Cerebellar cortex (tissue), 1 donor: ENCODE measurements around the gene GREM2.

Source experiments
- DNase-seq: peaks from one replicate; pipeline ENCODE4 v3.0.0-alpha.2; 2015; ENCODE audit warnings: low spot score

Gene GREM2

DNA sequence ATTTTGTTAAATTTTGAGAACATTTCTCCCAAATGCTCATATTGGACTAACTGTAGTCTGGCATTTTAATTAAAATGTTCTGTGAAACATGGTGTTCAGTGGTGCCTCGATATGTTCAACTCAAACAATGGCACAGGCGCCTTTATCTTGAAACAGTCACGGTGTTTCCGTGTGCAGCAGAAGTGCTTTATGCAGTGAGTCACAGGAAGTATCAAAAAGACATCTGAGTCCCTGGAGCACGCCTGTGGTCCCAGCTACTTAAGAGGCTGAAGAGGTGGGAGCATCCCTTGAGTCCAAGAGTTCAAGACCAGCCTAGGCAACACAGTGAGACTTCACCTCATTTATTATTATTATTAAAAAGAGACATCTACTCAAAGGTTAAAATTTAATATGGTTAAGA is 52.2 kb downstream of the GREM2 start:
- DNase-seq, result no peak

GRCh38 chr1:240555524-240555923 is 56.4 kb downstream of the GREM2 start:
- no peak for DNase-seq

GRCh38 chr1:240553351-240553750 is 58.6 kb downstream of the GREM2 start:
- no peak for DNase-seq

GRCh38 chr1:240539769-240540414 is 72.1 kb downstream of the GREM2 start:
- DNase-seq, result no peak

DNA sequence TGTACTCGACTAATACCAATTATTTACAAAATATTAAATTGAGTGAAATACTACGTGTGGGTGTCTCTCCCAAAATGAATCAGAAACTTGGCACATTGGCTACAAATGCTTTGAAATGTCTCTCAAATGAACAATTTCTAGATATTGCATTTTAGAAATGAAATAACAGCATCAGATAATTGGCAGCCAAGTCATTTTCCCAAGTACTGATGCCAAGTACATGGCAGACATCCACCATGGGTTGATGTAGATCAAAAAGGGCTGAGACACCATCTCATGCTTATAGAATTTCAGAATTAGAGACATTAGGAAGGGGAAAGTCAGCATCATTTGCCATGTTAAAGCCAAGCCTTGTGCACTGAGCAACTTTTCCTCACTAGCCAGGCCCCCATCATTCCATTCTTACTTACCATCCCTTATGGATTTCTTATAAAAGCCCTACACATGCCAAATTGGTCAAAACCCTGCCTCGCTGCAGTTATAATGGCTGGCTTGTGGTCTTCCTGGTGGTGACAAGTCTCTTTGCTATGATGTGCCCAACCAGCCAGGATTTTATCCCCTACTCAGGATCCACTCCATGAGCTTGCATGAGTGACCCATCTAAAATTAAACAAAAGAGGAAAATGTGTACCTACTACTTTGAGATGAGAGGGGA is 73.1 kb downstream of the GREM2 start:
- no peak for DNase-seq

DNA sequence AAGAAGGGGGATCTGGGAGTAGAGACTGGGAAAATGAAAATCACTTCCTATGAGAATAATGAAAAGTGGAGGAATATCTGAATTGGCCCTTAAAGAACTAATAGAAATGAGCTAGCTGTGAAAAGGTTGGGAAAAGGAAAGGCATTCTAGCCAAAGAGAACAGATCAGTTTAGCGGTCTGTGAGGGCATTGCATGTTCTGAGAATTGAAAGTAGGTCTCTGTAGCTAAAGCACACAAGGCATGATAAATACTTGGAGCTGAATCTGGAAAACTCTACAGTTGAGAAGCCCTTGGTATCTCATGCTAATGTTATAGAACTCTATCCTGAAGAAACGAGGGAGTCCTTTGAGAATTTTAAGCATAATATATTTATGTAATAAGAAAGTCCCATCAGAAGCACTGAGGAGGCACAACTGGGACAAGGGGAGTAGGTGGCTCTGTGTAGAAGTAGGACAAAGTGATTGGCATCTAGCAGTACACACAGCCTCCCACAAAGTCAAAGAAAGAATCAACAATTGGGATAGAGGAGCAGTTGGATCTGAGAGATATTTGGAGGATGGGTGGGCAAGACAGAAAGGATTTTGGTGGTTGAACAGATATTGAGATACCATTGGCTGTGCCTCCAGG is 78.7 kb downstream of the GREM2 start:
- no peak for DNase-seq

DNA sequence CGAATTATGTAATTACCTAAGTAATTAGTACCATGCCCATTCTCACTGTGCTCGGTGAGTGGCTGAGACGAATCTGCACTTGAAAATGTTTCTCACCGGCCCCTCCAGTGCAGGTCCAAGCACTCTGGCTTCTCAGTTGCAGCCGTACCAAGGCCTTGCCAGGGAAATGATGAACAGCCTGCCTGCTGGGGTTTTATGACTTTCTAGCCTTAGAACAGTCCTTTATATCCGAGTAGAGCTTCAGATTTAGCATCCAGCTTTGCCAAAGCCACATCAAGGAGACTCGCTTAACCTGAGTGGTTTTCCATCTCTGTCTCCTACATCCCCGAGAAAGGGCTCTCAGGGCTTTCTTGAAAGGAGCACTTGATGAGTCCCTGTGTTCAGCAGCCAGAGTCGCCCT is 83.4 kb downstream of the GREM2 start:
- no peak for DNase-seq

GRCh38 chr1:240527086-240527485 is 84.9 kb downstream of the GREM2 start:
- no peak for DNase-seq

DNA sequence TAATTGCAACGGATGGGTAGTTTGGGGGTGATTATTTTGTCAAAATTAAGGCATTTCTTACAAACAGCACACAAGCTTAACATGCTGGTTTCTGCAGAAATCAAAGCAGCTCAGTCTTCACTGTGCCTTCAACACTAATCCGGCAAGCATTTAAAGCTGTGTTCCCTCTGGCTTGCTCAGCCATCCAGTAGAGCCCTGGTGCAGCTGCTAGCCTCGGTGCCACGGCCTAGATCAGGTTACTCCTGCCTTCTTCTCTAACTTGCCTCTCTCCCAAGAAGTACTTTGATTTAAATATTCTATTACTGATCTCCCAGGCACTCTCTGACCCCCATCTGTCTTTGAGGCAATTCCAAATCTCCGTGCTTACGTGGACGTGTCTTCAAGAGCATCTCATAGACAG is 85.6 kb downstream of the GREM2 start:
- DNase-seq, result no peak

GRCh38 chr1:240524356-240525069 is 87.4 kb downstream of the GREM2 start:
- DNase-seq, result no peak

DNA sequence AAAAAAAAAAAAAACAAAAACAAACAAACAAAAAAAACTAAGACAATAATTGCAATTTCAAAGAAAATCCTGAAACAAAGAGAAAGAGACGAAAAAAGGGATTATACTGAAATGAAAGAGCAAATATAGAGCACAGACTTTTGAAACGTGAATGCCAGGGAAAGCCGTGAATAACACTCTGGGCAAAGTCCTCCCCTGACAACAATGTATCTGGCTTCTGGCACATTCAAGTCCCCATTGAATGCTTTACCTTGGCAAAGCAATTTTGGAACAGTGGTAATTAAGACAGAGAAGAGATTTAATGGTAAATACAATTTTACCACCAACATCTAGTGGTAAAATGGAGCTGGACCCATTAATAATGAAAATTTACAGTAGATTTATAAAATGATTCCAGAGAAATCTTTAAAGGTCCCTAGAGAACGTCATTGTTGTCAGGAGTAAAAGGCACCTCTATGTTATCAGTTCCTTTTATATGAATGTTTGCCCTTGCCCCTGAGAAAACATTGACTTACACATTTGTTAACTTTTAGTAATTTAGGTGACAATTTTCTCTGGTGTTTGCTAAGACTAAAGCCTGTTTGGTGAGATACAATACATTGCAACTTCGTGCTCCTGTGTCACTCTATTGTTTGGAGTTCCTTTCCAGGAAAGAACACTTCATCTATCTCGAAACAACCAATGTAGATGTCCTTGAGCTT is 89.7 kb downstream of the GREM2 start:
- no peak for DNase-seq

GRCh38 chr1:240517891-240518290 is 94.1 kb downstream of the GREM2 start:
- DNase-seq, result no peak

DNA sequence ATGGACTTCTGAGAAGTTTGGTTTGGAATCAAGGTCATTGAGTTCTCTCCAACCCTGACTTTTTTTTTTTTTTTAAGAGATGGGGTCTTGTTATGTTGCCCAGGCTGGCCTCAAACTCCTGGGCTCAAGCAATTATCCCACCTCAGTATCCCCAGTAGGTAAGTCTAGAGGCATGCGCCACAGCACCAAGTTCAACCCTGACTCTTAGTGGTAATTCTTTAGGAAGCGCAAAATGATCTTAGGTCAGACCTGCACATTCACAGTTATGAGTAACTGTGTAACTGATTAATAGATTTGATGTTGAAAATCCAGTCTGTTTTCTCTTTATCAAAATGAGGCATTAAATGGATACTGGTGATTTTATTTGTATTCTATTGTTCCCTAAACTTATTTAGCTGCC is 95.9 kb downstream of the GREM2 start:
- DNase-seq, result no peak

- no peak for DNase-seq
Observed at GRCh38 chr1:240515505-240515904, 96.5 kb downstream of the GREM2 start.

- no peak for DNase-seq
Observed at GRCh38 chr1:240511789-240512188, 100.2 kb downstream of the GREM2 start.

DNA sequence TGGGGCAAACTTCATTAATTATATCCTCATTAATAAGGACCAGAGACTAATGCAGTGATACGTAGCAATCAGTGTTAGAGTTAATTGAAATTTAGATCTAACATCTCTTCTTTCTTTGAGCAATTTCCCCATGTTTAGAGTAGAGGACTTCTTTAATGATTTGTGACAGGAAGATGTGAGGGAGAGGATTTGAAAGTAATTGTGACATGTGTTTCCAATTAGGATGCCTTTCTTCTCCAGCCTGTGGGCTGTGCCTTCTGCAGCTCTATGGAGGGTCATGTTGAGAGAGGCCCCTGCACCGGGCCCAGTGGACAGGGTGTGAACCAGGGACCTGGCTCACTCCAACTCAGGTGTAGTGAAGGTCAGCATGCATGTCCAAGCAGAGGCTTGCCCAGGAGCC is 103.0 kb downstream of the GREM2 start:
- DNase-seq, result no peak

- no peak for DNase-seq
Observed at GRCh38 chr1:240508201-240508600, 103.8 kb downstream of the GREM2 start.

DNA sequence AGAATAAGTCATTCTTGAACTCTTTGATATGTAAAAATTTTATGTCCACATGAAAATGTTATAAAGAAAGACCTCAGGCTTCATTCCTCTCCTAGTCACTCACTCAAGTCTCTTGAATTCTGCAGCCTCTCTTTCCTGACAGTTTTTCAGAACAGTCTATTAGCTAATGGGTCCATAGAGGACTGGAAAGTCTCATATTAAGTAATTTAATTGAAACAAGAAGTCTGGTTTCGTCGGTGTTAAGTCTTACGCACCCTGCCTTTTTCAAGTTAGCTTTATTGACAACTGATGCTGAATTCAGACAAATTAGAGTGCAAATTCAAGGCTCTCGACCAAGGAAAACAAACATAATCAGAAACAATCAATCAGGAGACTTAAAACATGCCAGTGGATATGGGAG is 105.8 kb downstream of the GREM2 start:
- no peak for DNase-seq

DNA sequence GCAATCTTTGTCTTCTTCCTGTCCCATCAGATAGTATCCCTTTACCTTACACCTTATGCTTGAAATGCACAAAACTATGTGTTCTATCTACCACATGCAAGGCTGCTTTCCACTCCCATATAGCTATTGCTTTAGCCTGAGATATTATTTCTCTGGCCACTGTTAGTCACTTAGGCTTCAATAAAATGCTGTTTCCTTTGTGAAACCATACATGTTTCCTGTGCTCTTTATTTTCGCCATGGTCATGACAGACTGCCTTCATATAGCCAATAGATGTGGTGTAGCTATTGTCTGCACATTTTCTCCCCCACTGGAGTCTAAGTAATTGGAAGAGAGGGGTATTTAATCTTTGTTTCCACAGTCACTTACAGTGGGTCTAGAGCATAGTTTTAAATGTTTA is 108.4 kb downstream of the GREM2 start:
- no peak for DNase-seq

DNA sequence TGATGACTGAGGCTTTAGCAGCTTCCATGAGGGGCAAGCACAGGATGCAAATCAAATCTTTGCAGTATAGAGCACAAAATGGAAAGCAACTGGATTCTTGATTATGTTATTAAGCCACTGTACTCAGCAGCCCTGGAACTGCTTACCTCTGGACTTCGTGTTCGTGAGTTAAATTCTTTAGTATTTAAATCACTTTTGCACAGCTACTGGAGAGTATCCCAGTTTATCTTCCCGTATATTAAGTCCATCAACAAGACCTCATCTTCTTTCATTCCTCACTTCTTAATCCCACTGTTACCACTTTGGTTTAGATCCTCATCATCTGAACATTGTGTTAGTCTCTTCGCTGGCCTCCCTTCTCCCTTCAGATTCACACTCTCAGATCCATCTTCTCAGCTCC is 108.9 kb downstream of the GREM2 start:
- no peak for DNase-seq

DNA sequence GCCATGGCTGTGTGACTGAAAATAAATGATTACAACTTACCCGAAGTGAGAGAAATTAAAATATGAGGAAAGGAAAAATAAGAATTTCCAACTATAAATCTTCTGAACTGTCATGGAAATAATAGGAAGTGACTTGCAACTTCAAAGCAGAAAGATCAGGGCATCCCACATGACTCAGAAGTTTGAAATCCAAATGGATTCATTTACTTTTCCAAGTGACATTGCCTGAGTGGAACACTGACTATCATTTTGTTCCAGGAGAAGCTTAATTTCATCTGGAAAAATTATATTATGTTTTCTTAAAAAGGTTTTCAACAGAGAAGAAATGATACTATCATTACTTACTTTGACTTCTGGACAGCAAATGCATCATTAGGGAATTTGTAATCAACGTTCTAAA is 110.8 kb downstream of the GREM2 start:
- no peak for DNase-seq

DNA sequence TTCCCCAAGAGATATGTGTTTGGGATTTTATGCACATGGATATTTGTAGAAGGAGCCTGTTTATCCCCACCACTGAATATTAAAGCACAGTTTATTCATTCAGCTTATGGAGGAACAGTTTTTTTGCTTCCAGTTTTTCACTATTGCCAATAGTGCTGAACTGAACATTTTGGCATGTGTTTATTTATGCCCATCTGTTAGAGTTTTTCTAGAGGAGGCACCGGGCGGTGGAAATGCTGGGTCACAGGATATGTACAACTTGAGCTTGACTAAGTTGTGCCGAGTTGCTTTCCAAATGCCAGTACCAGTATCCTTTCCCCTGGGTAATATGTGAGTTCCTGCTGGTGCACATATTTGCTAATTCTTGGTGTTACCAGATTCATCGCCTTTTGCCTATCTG is 111.3 kb downstream of the GREM2 start:
- DNase-seq, result peak; percentile 40
